ENCODE data around the gene MYLK.

GRCh38 chr3:123768480-123769355, 115.4 kb downstream of the MYLK start:
- TF ChIP-seq CTCF (IDR thresholded peaks at IDR 0.05; ENCODE audit: insufficient read depth, low read length) = no peak
- TF ChIP-seq REST (IDR thresholded peaks at IDR 0.05; ENCODE audit: insufficient replicate concordance, low read depth) = no peak
- TF ChIP-seq POLR2AphosphoS5 (IDR thresholded peaks at IDR 0.05; ENCODE audit: low read depth) = no peak

Measured in HL-60 (cell line).